Natural killer cell treated with Interleukin-12 subunit alpha and Interleukin-12 subunit beta and Interleukin-15 and Interleukin-18, amount 100 ng/mL, for 72 hours (primary cell): ENCODE measurements around the gene KIAA0825. TPM values are rescaled to one million over a fixed set of nuclear protein-coding genes. Genes with fewer than 3 reads are reported as not detected.

ENCODE experiments used
- ATAC-seq, 2 donors: fragments of 150-1000 bp; cut with Tn5 transposase in 1 of 2; sonication (Bioruptor Pico), chemical (Tn5 transposase) in 1 of 2; 2 replicates each; pipeline ENCODE4 v1.10.0; 2021
- DNase-seq: peaks from one replicate; pipeline ENCODE4 v3.0.0; 2022; ENCODE audit warnings: low spot score
- H3K27ac Mint-ChIP-seq, 2 donors: 1 replicate in 1 of 2; 2 replicates in 1 of 2; pipeline ENCODE4 v1.8.0; 2022; ENCODE audit warnings: mixed read lengths in 2 of 2, mild to moderate bottlenecking in 1 of 2, moderate library complexity in 1 of 2
- H3K27me3 Mint-ChIP-seq, 2 donors: 1 replicate in 1 of 2; 2 replicates in 1 of 2; pipeline ENCODE4 v1.8.0; 2022; ENCODE audit warnings: mixed read lengths in 2 of 2
- H3K36me3 Mint-ChIP-seq: one replicate; pipeline ENCODE4 v1.8.0; 2022; ENCODE audit warnings: mixed read lengths
- H3K4me1 Mint-ChIP-seq, 2 donors: 1 replicate in 1 of 2; 2 replicates in 1 of 2; pipeline ENCODE4 v1.8.0; 2022; ENCODE audit warnings: low read depth in 2 of 2, mixed read lengths in 2 of 2, mild to moderate bottlenecking in 1 of 2
- H3K4me3 Mint-ChIP-seq: one replicate; pipeline ENCODE4 v1.8.0; 2022; ENCODE audit warnings: mixed read lengths
- H3K9me3 Mint-ChIP-seq: 2 replicates; pipeline ENCODE4 v1.8.0; 2022; ENCODE audit warnings: mixed read lengths
- total RNA-seq, 2 donors: library from RNA; stranded (reverse); gene quantifications; one replicate each; pipeline ENCODE4 v1.2.3, GENCODE V29; 2022

Gene KIAA0825
- total RNA-seq, 2 donors from 2014 or later: 5.2 to 6.2 TPM

- Mint-ChIP-seq H3K9me3 (peaks cover 3% of the 10 kb centered on the region), H3K27ac (no peak overlapping the region), H3K4me1 (peaks cover 0 to 7% of the 10 kb centered on the region in 2 donors), H3K4me3 (no peak overlapping the region), H3K27me3 (no peaks in the 10 kb centered on the region), H3K36me3 (no peaks in the 10 kb centered on the region)
- ATAC-seq: peak in 1 of 2 donors; percentile 27
- DNase-seq: no peak
Observed at GRCh38 chr5:94263068-94263467, 355.3 kb downstream of the KIAA0825 start.

GRCh38 chr5:94260096-94260495 is 358.3 kb downstream of the KIAA0825 start:
- no peak overlapping the region for H3K4me3 Mint-ChIP-seq
- H3K36me3 Mint-ChIP-seq: no peaks in the 10 kb centered on the region
- H3K27me3 Mint-ChIP-seq: no peaks in the 10 kb centered on the region
- ATAC-seq (no peak), DNase-seq (no peak)
- peaks cover 3% of the 10 kb centered on the region for H3K9me3 Mint-ChIP-seq
- H3K27ac Mint-ChIP-seq: no peak overlapping the region
- peaks cover 0 to 7% of the 10 kb centered on the region in 2 donors for H3K4me1 Mint-ChIP-seq

- Mint-ChIP-seq H3K4me1 (no peaks in the 10 kb centered on the region), H3K36me3 (no peaks in the 10 kb centered on the region), H3K27me3 (no peaks in the 10 kb centered on the region), H3K4me3 (no peak overlapping the region), H3K9me3 (no peaks in the 10 kb centered on the region), H3K27ac (no peak overlapping the region)
- DNase-seq (no peak), ATAC-seq (no peak)
Observed at GRCh38 chr5:94254214-94254613, 364.2 kb downstream of the KIAA0825 start.

GRCh38 chr5:94250985-94251384 is 367.4 kb downstream of the KIAA0825 start:
- no peaks in the 10 kb centered on the region for H3K4me1 Mint-ChIP-seq
- H3K27me3 Mint-ChIP-seq: no peaks in the 10 kb centered on the region
- no peak for DNase-seq
- H3K4me3 Mint-ChIP-seq: no peak overlapping the region
- no peak for ATAC-seq
- H3K36me3 Mint-ChIP-seq: no peaks in the 10 kb centered on the region
- no peak overlapping the region for H3K27ac Mint-ChIP-seq
- H3K9me3 Mint-ChIP-seq: peaks cover 3% of the 10 kb centered on the region

- no peak overlapping the region for H3K4me3 Mint-ChIP-seq
- DNase-seq (no peak), ATAC-seq (no peak)
- no peaks in the 10 kb centered on the region for H3K27me3 Mint-ChIP-seq
- H3K27ac Mint-ChIP-seq: no peak overlapping the region
- no peaks in the 10 kb centered on the region for H3K4me1 Mint-ChIP-seq
- H3K9me3 Mint-ChIP-seq: peaks cover 3% of the 10 kb centered on the region
- no peaks in the 10 kb centered on the region for H3K36me3 Mint-ChIP-seq
Observed at GRCh38 chr5:94249430-94249829, 369.0 kb downstream of the KIAA0825 start.

GRCh38 chr5:94248175-94248875 is 370.1 kb downstream of the KIAA0825 start:
- DNase-seq (no peak), ATAC-seq (no peak)
- Mint-ChIP-seq H3K27ac (no peak overlapping the region), H3K27me3 (no peaks in the 10 kb centered on the region), H3K4me3 (no peak overlapping the region), H3K4me1 (no peaks in the 10 kb centered on the region), H3K36me3 (no peaks in the 10 kb centered on the region), H3K9me3 (peaks cover 3% of the 10 kb centered on the region)

GRCh38 chr5:94245608-94246007 is 372.8 kb downstream of the KIAA0825 start:
- DNase-seq (no peak), ATAC-seq (peak; percentile 45 to 70)
- Mint-ChIP-seq H3K36me3 (no peaks in the 10 kb centered on the region), H3K27ac (no peak overlapping the region), H3K4me1 (no peaks in the 10 kb centered on the region), H3K9me3 (peaks cover 3% of the 10 kb centered on the region), H3K4me3 (no peak overlapping the region), H3K27me3 (peaks cover 0 to 10% of the 10 kb centered on the region in 2 donors)

- Mint-ChIP-seq H3K27me3 (peaks cover 0 to 10% of the 10 kb centered on the region in 2 donors), H3K4me3 (no peak overlapping the region), H3K4me1 (no peaks in the 10 kb centered on the region), H3K36me3 (no peaks in the 10 kb centered on the region), H3K27ac (no peak overlapping the region), H3K9me3 (peaks cover 3% of the 10 kb centered on the region)
- ATAC-seq (no peak), DNase-seq (no peak)
Observed at GRCh38 chr5:94244921-94245320, 373.5 kb downstream of the KIAA0825 start.

GRCh38 chr5:94243612-94244011 is 374.8 kb downstream of the KIAA0825 start:
- Mint-ChIP-seq H3K4me1 (no peaks in the 10 kb centered on the region), H3K27ac (no peak overlapping the region), H3K4me3 (no peak overlapping the region), H3K27me3 (peaks cover 0 to 10% of the 10 kb centered on the region in 2 donors), H3K9me3 (peaks cover 3% of the 10 kb centered on the region), H3K36me3 (no peaks in the 10 kb centered on the region)
- no peak for ATAC-seq
- no peak for DNase-seq

GRCh38 chr5:94240993-94241651 is 377.3 kb downstream of the KIAA0825 start:
- no peaks in the 10 kb centered on the region for H3K36me3 Mint-ChIP-seq
- no peaks in the 10 kb centered on the region for H3K4me1 Mint-ChIP-seq
- H3K4me3 Mint-ChIP-seq: no peak overlapping the region
- peaks cover 0 to 10% of the 10 kb centered on the region in 2 donors for H3K27me3 Mint-ChIP-seq
- ATAC-seq (no peak), DNase-seq (no peak)
- no peak overlapping the region for H3K27ac Mint-ChIP-seq
- no peaks in the 10 kb centered on the region for H3K9me3 Mint-ChIP-seq

- H3K4me3 Mint-ChIP-seq: no peak overlapping the region
- H3K36me3 Mint-ChIP-seq: no peaks in the 10 kb centered on the region
- no peaks in the 10 kb centered on the region for H3K4me1 Mint-ChIP-seq
- H3K9me3 Mint-ChIP-seq: no peaks in the 10 kb centered on the region
- DNase-seq (no peak), ATAC-seq (no peak)
- no peak overlapping the region for H3K27ac Mint-ChIP-seq
- peaks cover 0 to 10% of the 10 kb centered on the region in 2 donors for H3K27me3 Mint-ChIP-seq
Observed at GRCh38 chr5:94240596-94240992, 377.8 kb downstream of the KIAA0825 start.

- H3K36me3 Mint-ChIP-seq: no peaks in the 10 kb centered on the region
- no peak overlapping the region for H3K27ac Mint-ChIP-seq
- peaks cover 3% of the 10 kb centered on the region for H3K9me3 Mint-ChIP-seq
- ATAC-seq (no peak), DNase-seq (no peak)
- H3K4me1 Mint-ChIP-seq: no peaks in the 10 kb centered on the region
- H3K27me3 Mint-ChIP-seq: peaks cover 0 to 10% of the 10 kb centered on the region in 2 donors
- no peak overlapping the region for H3K4me3 Mint-ChIP-seq
Observed at GRCh38 chr5:94240134-94240533, 378.3 kb downstream of the KIAA0825 start.

- Mint-ChIP-seq H3K27me3 (peaks cover 0 to 10% of the 10 kb centered on the region in 2 donors), H3K36me3 (no peaks in the 10 kb centered on the region), H3K4me1 (no peaks in the 10 kb centered on the region), H3K9me3 (peaks cover 7% of the 10 kb centered on the region), H3K4me3 (no peak overlapping the region), H3K27ac (no peak overlapping the region)
- no peak for ATAC-seq
- no peak for DNase-seq
Observed at GRCh38 chr5:94239266-94239665, 379.1 kb downstream of the KIAA0825 start.

- ATAC-seq: no peak
- Mint-ChIP-seq H3K27me3 (no peaks in the 10 kb centered on the region), H3K4me1 (no peaks in the 10 kb centered on the region), H3K27ac (no peak overlapping the region), H3K36me3 (peaks cover 4% of the 10 kb centered on the region), H3K9me3 (peaks cover 7% of the 10 kb centered on the region), H3K4me3 (no peak overlapping the region)
- DNase-seq: no peak
Observed at GRCh38 chr5:94234987-94235386, 383.4 kb downstream of the KIAA0825 start.
